HL-60 (cell line): ENCODE results near the gene SNX10.

Source experiments
- DNase-seq, 2 experiments: peaks; one replicate each; pipeline ENCODE4 v3.0.0-alpha.2; 2010 to 2020; ENCODE audit warnings: low read depth in 1 of 2, low spot score in 1 of 2
- H3K27ac ChIP-seq: fragments of 250-450 bp; sonication (Bioruptor Pico); replicated peaks from 2 replicates; pipeline ENCODE4 v1.5.1; 2020; ENCODE audit warnings: mild to moderate bottlenecking, moderate library complexity
- H3K27me3 ChIP-seq: fragments of 250-450 bp; sonication (Bioruptor Pico); 2 replicates; pipeline ENCODE4 v1.5.1; 2021; ENCODE audit warnings: mild to moderate bottlenecking, moderate library complexity; ENCODE audit not compliant: insufficient read depth, poor library complexity, severe bottlenecking
- H3K4me3 ChIP-seq: replicated peaks from 2 replicates; pipeline ENCODE4 v1.5.1; 2011; ENCODE audit warnings: mild to moderate bottlenecking, control low read depth, low read length; ENCODE audit not compliant: insufficient read depth
- CTCF ChIP-seq: IDR thresholded peaks from one replicate; pipeline ENCODE4 v1.5.1; 2011; ENCODE audit warnings: low read length, control low read depth, inconsistent platforms; ENCODE audit not compliant: insufficient read depth
- GABPA ChIP-seq: IDR thresholded peaks from 2 replicates; pipeline ENCODE4 v1.6.1; 2012; ENCODE audit warnings: low read depth
- POLR2AphosphoS5 ChIP-seq: IDR thresholded peaks from 2 replicates; pipeline ENCODE4 v1.6.1; 2012; ENCODE audit warnings: low read depth
- REST ChIP-seq: IDR thresholded peaks from 2 replicates; pipeline ENCODE4 v1.6.1; 2012; ENCODE audit warnings: low read depth; ENCODE audit not compliant: insufficient replicate concordance
- SPI1 ChIP-seq: IDR thresholded peaks from 2 replicates; pipeline ENCODE4 v1.6.1; 2012; ENCODE audit warnings: low read depth, mild to moderate bottlenecking, borderline replicate concordance

The SNX10 gene

GRCh38 chr7:26265065-26265464 is 26.6 kb upstream of the SNX10 start:
- Histone ChIP-seq H3K27me3 (no peaks in the 10 kb centered on the region), H3K4me3 (no peak overlapping the region), H3K27ac (no peak overlapping the region)
- no peak for DNase-seq
- TF ChIP-seq GABPA (no peak), CTCF (no peak), POLR2AphosphoS5 (no peak), REST (no peak), SPI1 (no peak)

- H3K27me3 ChIP-seq = no peaks in the 10 kb centered on the region
- TF ChIP-seq GABPA = no peak
- TF ChIP-seq REST = no peak
- TF ChIP-seq SPI1 = no peak
- TF ChIP-seq POLR2AphosphoS5 = no peak
- no peak for TF ChIP-seq CTCF
- H3K4me3 ChIP-seq = no peak overlapping the region
- no peak for DNase-seq
- H3K27ac ChIP-seq = no peak overlapping the region
Measured at GRCh38 chr7:26265499-26266075, 26.1 kb upstream of the SNX10 start.

GRCh38 chr7:26267601-26268166 is 24.0 kb upstream of the SNX10 start:
- H3K27me3 ChIP-seq = no peaks in the 10 kb centered on the region
- no peak overlapping the region for H3K27ac ChIP-seq
- no peak for DNase-seq
- TF ChIP-seq CTCF = no peak
- no peak for TF ChIP-seq GABPA
- TF ChIP-seq SPI1 = no peak
- TF ChIP-seq REST = no peak
- no peak for TF ChIP-seq POLR2AphosphoS5
- no peak overlapping the region for H3K4me3 ChIP-seq
